IMR-90 (cell line): ENCODE results near the gene RABGAP1. TPM values are rescaled to one million over a fixed set of nuclear protein-coding genes. Genes with fewer than 3 reads are reported as not detected.

Experiments
- ATAC-seq: fragments of 200-7000 bp; cut with Tn5 transposase; 2 replicates; pipeline ENCODE4 v1.9.1; 2020; ENCODE audit warnings: low read depth, mild to moderate bottlenecking, moderate library complexity
- BruUV-seq: library from RNA; stranded (reverse); fragments of 400-500 nt; replicated peaks from 2 replicates; lab custom pipeline; 2021; lab: Mats Ljungman, UMichigan
- CTCF ChIA-PET: fragments of 300-600 bp; formaldehyde crosslinking; extraction: SDS; loops from one replicate; lab custom pipeline; 2021; ENCODE audit warnings: antibody characterized with exemption; lab: Yijun Ruan, JAX
- POLR2A ChIA-PET: fragments of 300-600 bp; sonication (Branson Sonifier 250); formaldehyde crosslinking; loops from one replicate; lab custom pipeline; 2022; ENCODE audit warnings: antibody characterized with exemption; ENCODE audit not compliant: unreplicated experiment; lab: Charles Lee
- DNase-seq: peaks from one replicate; pipeline ENCODE4 v3.0.0; 2013
- H2AFZ ChIP-seq: replicated peaks from 2 replicates; pipeline ENCODE3; 2013; ENCODE audit warnings: low read length, mild to moderate bottlenecking; ENCODE audit not compliant: poor library complexity
- H2AK5ac ChIP-seq: 2 replicates; pipeline ENCODE4 v1.6.1; 2013; ENCODE audit warnings: low read depth, low read length, inconsistent platforms
- H2AK9ac ChIP-seq: replicated peaks from 2 replicates; pipeline ENCODE3; 2013; ENCODE audit warnings: mild to moderate bottlenecking, low read depth, low read length, moderate library complexity; ENCODE audit not compliant: poor library complexity
- H2BK120ac ChIP-seq: 2 replicates; pipeline ENCODE4 v1.6.1; 2013; ENCODE audit warnings: low read depth, low read length, inconsistent platforms
- H2BK15ac ChIP-seq: 3 replicates; pipeline ENCODE4 v1.6.1; 2013; ENCODE audit warnings: low read depth, low read length, inconsistent platforms
- H2BK20ac ChIP-seq: 2 replicates; pipeline ENCODE4 v1.6.1; 2013; ENCODE audit warnings: low read depth, mild to moderate bottlenecking, inconsistent platforms, low read length, moderate library complexity
- H2BK5ac ChIP-seq: 2 replicates; pipeline ENCODE4 v1.6.1; 2013; ENCODE audit warnings: mild to moderate bottlenecking, low read depth, low read length, inconsistent platforms; ENCODE audit not compliant: poor library complexity, severe bottlenecking
- H3K14ac ChIP-seq: replicated peaks from 2 replicates; pipeline ENCODE4 v1.6.1; 2013; ENCODE audit warnings: low read depth, low read length, inconsistent platforms
- H3K18ac ChIP-seq: 2 replicates; pipeline ENCODE4 v1.6.1; 2013; ENCODE audit warnings: low read depth, low read length, control low read depth
- H3K23ac ChIP-seq: 2 replicates; pipeline ENCODE4 v1.6.1; 2013; ENCODE audit warnings: low read depth, low read length, inconsistent platforms
- H3K27ac ChIP-seq: 2 replicates; pipeline ENCODE4 v1.5.1; 2013; ENCODE audit warnings: mild to moderate bottlenecking, control low read depth, low read length; ENCODE audit not compliant: insufficient read depth
- H3K27me3 ChIP-seq: 2 replicates; pipeline ENCODE4 v1.6.1; 2013; ENCODE audit warnings: low read length; ENCODE audit not compliant: control insufficient read depth, insufficient read depth
- H3K36me3 ChIP-seq: 2 replicates; pipeline ENCODE4 v1.6.1; 2013; ENCODE audit warnings: low read length, mixed read lengths; ENCODE audit not compliant: control insufficient read depth, insufficient read depth
- H3K4ac ChIP-seq: 2 replicates; pipeline ENCODE4 v1.6.1; 2013; ENCODE audit warnings: low read depth, low read length, inconsistent platforms
- H3K4me1 ChIP-seq: 2 replicates; pipeline ENCODE4 v1.6.1; 2013; ENCODE audit warnings: low read length, mixed read lengths; ENCODE audit not compliant: control insufficient read depth, insufficient read depth
- H3K4me2 ChIP-seq: 2 replicates; pipeline ENCODE4 v1.6.1; 2013; ENCODE audit warnings: low read depth, mild to moderate bottlenecking, control low read depth, low read length, moderate library complexity
- H3K4me3 ChIP-seq: 2 replicates; pipeline ENCODE4 v1.5.1; 2013; ENCODE audit warnings: low read depth, mild to moderate bottlenecking, control low read depth, low read length, moderate library complexity; ENCODE audit not compliant: insufficient read depth
- H3K56ac ChIP-seq: 2 replicates; pipeline ENCODE4 v1.6.1; 2013; ENCODE audit warnings: low read length, inconsistent platforms; ENCODE audit not compliant: insufficient read depth; ENCODE audit errors: extremely low read depth
- H3K79me1 ChIP-seq, 2 experiments: 2 replicates each; pipeline ENCODE4 v1.6.1; 2013; ENCODE audit warnings: low read length in 2 of 2, inconsistent platforms in 1 of 2, low read depth in 1 of 2
- H3K9ac ChIP-seq: 2 replicates; pipeline ENCODE4 v1.6.1; 2013; ENCODE audit warnings: low read depth, low read length, control low read depth
- H3K9me1 ChIP-seq: 2 replicates; pipeline ENCODE4 v1.6.1; 2013; ENCODE audit warnings: low read length, inconsistent platforms; ENCODE audit not compliant: insufficient read depth
- H3K9me3 ChIP-seq: 2 replicates; pipeline ENCODE4 v1.6.1; 2013; ENCODE audit warnings: low read length; ENCODE audit not compliant: control insufficient read depth, insufficient read depth
- H4K20me1 ChIP-seq: 2 replicates; pipeline ENCODE4 v1.6.1; 2013; ENCODE audit warnings: low read length, inconsistent platforms; ENCODE audit not compliant: insufficient read depth
- H4K5ac ChIP-seq: 2 replicates; pipeline ENCODE4 v1.6.1; 2013; ENCODE audit warnings: mild to moderate bottlenecking, low read depth, low read length, control low read depth
- H4K8ac ChIP-seq, 2 experiments: 2 replicates each; pipeline ENCODE4 v1.6.1; 2013; ENCODE audit warnings: low read depth in 2 of 2, low read length in 2 of 2, control low read depth in 1 of 2, inconsistent platforms in 1 of 2
- H4K91ac ChIP-seq: 2 replicates; pipeline ENCODE4 v1.6.1; 2013; ENCODE audit warnings: low read depth, low read length, inconsistent platforms; ENCODE audit not compliant: insufficient read depth
- CHD1 ChIP-seq: IDR thresholded peaks from 2 replicates; pipeline ENCODE4 v1.6.1; 2012; ENCODE audit warnings: low read depth, low read length, improper control_type of control experiment
- FOS ChIP-seq: fragments of 150-350 bp; IDR thresholded peaks from 2 replicates; pipeline ENCODE4 v1.6.1; 2016; ENCODE audit warnings: low read depth, low read length
- WGBS, 2 experiments: methylation state at CpG; one replicate each; pipeline versions ENCODE4 v1.1.5 to v1.1.7; 2013; ENCODE audit warnings: missing lambda C conversion rate in 2 of 2; ENCODE audit not compliant: insufficient read length in 1 of 2; ENCODE audit errors: extremely low coverage in 2 of 2; 5-methylcytosine and 5-hydroxymethylcytosine counted together
- dilution Hi-C: fragments of 300-500 bp; cut with HindIII; formaldehyde crosslinking; loops from one replicate; pipeline ENCODE4 v1.14.3; 2018; ENCODE audit warnings: low sequenced_read_pairs; ENCODE audit not compliant: unreplicated experiment
- in situ Hi-C: fragments of 300-500 bp; cut with MboI; formaldehyde crosslinking; loops from 3 replicates; pipeline ENCODE4 v1.14.3; 2019; ENCODE audit warnings: low sequenced_read_pairs, inconsistent platforms, mixed read lengths
- intact Hi-C: fragments of 100-400 bp; cut with micrococcal nuclease; formaldehyde crosslinking; loops from 2 replicates; pipeline ENCODE4 v1.10.0; 2022
- polyA plus RNA-seq, 3 experiments: library from polyadenylated mRNA; depleted of rRNA; stranded (reverse); fragments of >200 nt; gene quantifications; 2 replicates each; pipeline ENCODE4 v1.2.3, GENCODE V29; 2012; ENCODE audit warnings: low replicate concordance in 1 of 3
- total RNA-seq: library from RNA; depleted of rRNA; stranded (reverse); fragments of >200 nt; gene quantifications from 2 replicates; pipeline ENCODE4 v1.2.3, GENCODE V29; 2012

The RABGAP1 gene
- total and polyA plus RNA-seq, 2 of the 4 experiments (the other 2 are of a cell fraction), result 20.0 to 53.9 TPM

DNA sequence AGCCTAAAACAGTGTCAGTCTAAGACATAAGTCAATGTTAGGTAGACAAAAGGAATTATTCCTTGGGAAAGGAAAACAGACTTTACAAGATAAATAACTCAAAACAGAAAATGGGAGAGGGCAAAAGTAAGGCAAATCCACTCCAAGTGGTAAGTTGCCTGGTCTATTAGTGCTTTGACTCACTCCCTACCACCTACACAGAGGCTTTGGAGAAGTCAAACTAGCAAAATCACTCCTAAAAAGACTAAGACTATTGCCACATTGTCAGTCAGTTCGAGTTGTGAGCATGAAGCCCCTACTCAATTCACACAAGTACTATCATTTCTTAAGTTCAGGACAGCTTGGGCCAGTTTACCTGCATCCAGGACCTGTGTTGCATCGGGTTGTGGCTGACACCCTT is 22.5 kb upstream of the RABGAP1 start:
- intact Hi-C loops (no loop called here), in situ Hi-C loops (no loop called here), dilution Hi-C loops (no loop called here)
- Histone ChIP-seq H3K14ac (no peak overlapping the region), H3K9me1 (peaks cover 3% of the 10 kb centered on the region; the same call in 1 of the 2 replicates), H2BK20ac (no peak overlapping the region), H2AK5ac (no peak overlapping the region), H3K4me2 (no peak overlapping the region), H3K9ac (no peak overlapping the region), H3K79me1 (peaks cover 26 to 28% of the 10 kb centered on the region in 2 experiments), H4K20me1 (no peaks in the 10 kb centered on the region), H3K18ac (no peak overlapping the region), H3K56ac (no peak overlapping the region), H2BK15ac (no peak overlapping the region), H3K27me3 (no peaks in the 10 kb centered on the region), H4K5ac (no peak overlapping the region), H3K4me1 (no peaks in the 10 kb centered on the region; the same call in 1 of the 2 replicates), H3K36me3 (peaks cover 14% of the 10 kb centered on the region), H2AK9ac (no peak overlapping the region), H3K23ac (no peak overlapping the region), H2BK5ac (no peak overlapping the region), H2BK120ac (no peak overlapping the region), H4K8ac (no peak overlapping the region), H4K91ac (no peak overlapping the region), H2AFZ (no peak overlapping the region), H3K4ac (no peak overlapping the region), H3K27ac (no peak overlapping the region), H3K9me3 (no peaks in the 10 kb centered on the region), H3K4me3 (no peak overlapping the region)
- TF ChIP-seq FOS (no peak), CHD1 (no peak)
- POLR2A ChIA-PET, result no interaction called here
- CTCF ChIA-PET, result no interaction called here
- no peak for ATAC-seq
- no peak for DNase-seq
- WGBS, 2 experiments, result 100% methylated on average over 1 of the region's 2 CpGs; no CpG with 5 or more reads in 1 of the 2 experiments
- BruUV-seq, result no TSS peak
